GM18951 (cell line): ENCODE data around the gene ACOX2.

ENCODE experiments used
- POLR2A ChIP-seq: IDR thresholded peaks from 4 replicates; pipeline ENCODE4 v1.6.1; 2011; ENCODE audit warnings: mild to moderate bottlenecking; ENCODE audit not compliant: insufficient read length, insufficient read depth; ENCODE audit errors: extremely low read depth
- in situ Hi-C: fragments of 300-500 bp; cut with MboI; formaldehyde crosslinking; loops from one replicate; pipeline ENCODE4 v1.12.0; 2022; ENCODE audit warnings: low sequenced_read_pairs, mixed read lengths, inconsistent platforms; ENCODE audit not compliant: unreplicated experiment

ACOX2 gene

GRCh38 chr3:58482917-58483636 is 53.9 kb downstream of the ACOX2 start:
- TF ChIP-seq POLR2A = no peak

GRCh38 chr3:58480309-58480708 is 56.7 kb downstream of the ACOX2 start:
- in situ Hi-C loops = no loop called here
- no peak for TF ChIP-seq POLR2A

More at GRCh38 chr3:58482917-58483636, 53.9 kb downstream of the ACOX2 start:
- in situ Hi-C loops = no loop called here

GRCh38 chr3:58478781-58479180 is 58.2 kb downstream of the ACOX2 start:
- in situ Hi-C loops = no loop called here
- no peak for TF ChIP-seq POLR2A

DNA sequence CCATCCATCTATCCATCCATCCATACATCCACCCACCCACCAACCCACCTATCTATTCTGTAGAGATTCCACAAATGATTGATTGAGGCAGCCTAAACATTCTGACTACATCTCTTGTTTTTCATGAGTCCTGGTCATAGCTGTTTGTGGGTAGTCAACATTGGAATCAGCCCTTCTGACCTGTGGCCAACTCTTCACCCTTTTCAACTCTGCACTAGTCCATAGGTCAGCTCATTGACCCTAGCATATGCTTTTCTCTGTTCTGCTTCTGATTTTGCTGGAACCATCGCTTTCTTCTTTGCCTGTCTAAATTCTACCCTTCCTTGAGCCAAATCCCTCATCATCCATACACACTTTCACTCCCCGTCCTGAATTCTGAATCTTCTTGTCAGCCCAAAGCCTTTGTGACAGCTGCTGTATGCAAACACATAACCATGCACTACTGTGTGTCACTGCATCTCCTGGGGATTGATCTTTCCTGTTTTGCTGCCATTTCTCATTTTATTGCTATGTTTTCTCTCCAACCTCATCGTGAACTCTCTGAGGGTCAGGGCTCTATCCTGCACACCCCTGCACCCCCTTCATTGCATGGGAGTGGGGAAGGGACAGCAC is 61.9 kb downstream of the ACOX2 start:
- TF ChIP-seq POLR2A = no peak
- in situ Hi-C loops = no loop called here

- TF ChIP-seq POLR2A = no peak
- in situ Hi-C loops = no loop called here
Measured at GRCh38 chr3:58474348-58474911, 62.6 kb downstream of the ACOX2 start.

- TF ChIP-seq POLR2A = no peak
- in situ Hi-C loops = no loop called here
Measured at GRCh38 chr3:58473275-58473674, 63.7 kb downstream of the ACOX2 start.

- in situ Hi-C loops = no loop called here
- no peak for TF ChIP-seq POLR2A
Measured at GRCh38 chr3:58471025-58471887, 65.7 kb downstream of the ACOX2 start.

- in situ Hi-C loops = no loop called here
- no peak for TF ChIP-seq POLR2A
Measured at GRCh38 chr3:58470363-58471024, 66.5 kb downstream of the ACOX2 start.

DNA sequence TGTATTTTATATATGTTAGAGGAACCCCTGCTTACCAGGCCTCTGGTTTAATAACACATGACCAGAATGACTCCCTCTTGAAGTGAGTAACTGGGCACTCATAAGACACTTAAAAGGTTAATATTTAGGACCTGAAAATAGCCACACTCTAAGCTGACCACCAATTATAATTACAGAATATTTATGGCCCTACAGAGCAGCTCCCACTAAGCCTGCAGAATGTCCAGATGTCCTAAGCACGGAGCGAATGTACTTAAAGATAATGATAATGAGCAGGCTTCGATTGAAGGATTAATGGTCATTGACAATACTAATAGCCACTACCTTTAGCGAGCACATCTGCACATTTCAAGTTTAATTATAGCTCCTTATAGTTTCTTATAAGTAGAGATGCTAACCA is 67.9 kb downstream of the ACOX2 start:
- no peak for TF ChIP-seq POLR2A
- in situ Hi-C loops = no loop called here

DNA sequence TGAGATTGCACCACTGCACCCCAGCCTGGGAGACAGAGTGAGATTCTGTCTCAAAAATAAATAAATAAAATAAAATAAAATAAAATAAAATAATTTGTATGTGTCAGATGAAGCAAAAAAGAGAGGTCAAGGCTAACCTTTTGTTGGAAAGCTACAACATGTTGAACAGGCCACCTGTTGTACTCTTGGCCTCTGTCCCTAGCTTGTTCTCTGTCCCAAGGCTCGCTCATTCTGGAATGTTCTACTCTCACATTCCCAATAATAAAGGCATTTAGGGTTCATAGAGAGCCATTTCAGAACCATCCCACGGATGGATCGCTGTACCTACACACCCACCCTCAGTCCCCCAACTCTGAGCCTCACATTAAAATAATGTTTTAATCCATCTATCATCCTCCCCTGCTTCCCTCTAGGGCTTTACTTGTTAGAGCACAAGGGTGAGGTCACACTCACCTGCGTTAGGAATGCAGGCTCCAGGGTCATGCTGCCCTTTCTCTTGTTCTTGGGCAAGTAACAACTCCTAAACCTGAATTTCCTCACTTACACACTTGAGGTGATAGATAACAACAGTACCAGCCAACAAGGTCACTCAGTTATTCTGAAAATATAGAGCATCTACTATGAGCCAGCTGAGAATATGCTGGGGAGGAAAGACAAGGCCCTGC is 70.0 kb downstream of the ACOX2 start:
- in situ Hi-C loops = no loop called here
- no peak for TF ChIP-seq POLR2A

GRCh38 chr3:58464866-58465265 is 72.1 kb downstream of the ACOX2 start:
- in situ Hi-C loops = no loop called here
- TF ChIP-seq POLR2A = no peak

DNA sequence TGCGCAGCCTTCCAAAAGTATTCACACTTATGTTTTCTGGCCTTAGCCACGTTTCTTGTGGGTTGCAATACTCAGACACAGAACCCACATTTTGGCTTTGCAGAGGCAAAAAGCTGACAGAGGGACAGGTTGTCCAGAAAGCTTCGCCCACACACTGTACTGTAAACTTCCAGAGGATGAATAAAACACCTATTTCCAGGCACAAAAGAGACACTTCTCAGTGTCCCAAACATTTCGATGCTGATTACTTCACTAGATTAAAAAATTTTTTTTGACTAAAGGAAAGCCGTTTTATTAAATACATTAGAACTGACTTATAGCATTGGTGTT is 73.1 kb downstream of the ACOX2 start:
- in situ Hi-C loops = no loop called here
- no peak for TF ChIP-seq POLR2A
